Adrenal gland (tissue), 5 donors: ENCODE results near the gene FGD5.

Experiments
- POLR2A ChIP-seq, 2 donors: fragments of 450-650 bp; IDR thresholded peaks; one replicate each; pipeline ENCODE4 v1.6.1; 2017; ENCODE audit warnings: antibody characterized with exemption in 2 of 2, mild to moderate bottlenecking in 2 of 2, moderate library complexity in 1 of 2
- TF ChIP-seq, protein P1 (sequence below), 6 experiments: fragments of 450-650 bp in 4 of 6; fragments of 200-600 bp in 2 of 6; sonication (generic) in 1 of 6; IDR thresholded peaks; 1 replicate in 5 of 6; 2 replicates in 1 of 6; pipeline versions ENCODE4 v1.5.1 to v1.8.0; 2016 to 2021; ENCODE audit warnings: antibody characterized with exemption in 6 of 6, mild to moderate bottlenecking in 2 of 6, moderate library complexity in 1 of 6
- donor health status: DM: no; HTN: no; CAD: no.

DNA sequence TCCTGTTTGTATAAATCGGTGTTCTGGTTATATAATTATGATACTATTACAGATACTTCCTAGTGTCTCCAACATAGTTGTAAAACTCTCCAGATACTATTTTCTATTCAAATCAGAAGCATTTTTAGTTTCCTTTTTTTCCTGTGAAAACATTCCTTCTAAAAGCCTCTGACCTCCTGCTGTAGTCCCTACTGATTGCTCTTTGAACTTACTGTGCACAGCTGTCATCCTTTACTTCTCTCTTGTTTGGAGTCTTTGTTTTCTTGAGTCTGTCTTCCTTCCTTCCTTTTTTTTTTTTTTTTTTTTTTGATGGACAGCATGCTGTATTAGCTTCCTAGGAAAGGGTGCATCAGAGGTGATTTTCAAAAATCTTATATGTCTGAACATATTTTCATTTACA, 157.6 kb downstream of the FGD5 start:
- TF ChIP-seq, protein P1, sequence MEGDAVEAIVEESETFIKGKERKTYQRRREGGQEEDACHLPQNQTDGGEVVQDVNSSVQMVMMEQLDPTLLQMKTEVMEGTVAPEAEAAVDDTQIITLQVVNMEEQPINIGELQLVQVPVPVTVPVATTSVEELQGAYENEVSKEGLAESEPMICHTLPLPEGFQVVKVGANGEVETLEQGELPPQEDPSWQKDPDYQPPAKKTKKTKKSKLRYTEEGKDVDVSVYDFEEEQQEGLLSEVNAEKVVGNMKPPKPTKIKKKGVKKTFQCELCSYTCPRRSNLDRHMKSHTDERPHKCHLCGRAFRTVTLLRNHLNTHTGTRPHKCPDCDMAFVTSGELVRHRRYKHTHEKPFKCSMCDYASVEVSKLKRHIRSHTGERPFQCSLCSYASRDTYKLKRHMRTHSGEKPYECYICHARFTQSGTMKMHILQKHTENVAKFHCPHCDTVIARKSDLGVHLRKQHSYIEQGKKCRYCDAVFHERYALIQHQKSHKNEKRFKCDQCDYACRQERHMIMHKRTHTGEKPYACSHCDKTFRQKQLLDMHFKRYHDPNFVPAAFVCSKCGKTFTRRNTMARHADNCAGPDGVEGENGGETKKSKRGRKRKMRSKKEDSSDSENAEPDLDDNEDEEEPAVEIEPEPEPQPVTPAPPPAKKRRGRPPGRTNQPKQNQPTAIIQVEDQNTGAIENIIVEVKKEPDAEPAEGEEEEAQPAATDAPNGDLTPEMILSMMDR (IDR thresholded peaks at IDR 0.05): no peak
- no peak for TF ChIP-seq POLR2A (IDR thresholded peaks at IDR 0.05)
